Upper lobe of left lung (tissue), 4 donors: Measurements from ENCODE around the gene MCCC1.

Source experiments
- CTCF ChIP-seq, 6 experiments: fragments of 450-650 bp in 4 of 6; fragments of 200-600 bp in 2 of 6; sonication (generic) in 2 of 6; IDR thresholded peaks; one replicate each; pipeline ENCODE4 v1.5.1; 2016 to 2019; ENCODE audit warnings: antibody characterized with exemption in 6 of 6
- POLR2A ChIP-seq, 4 donors: fragments of 450-650 bp; IDR thresholded peaks; one replicate each; pipeline ENCODE4 v1.5.1; 2016 to 2017; ENCODE audit warnings: antibody characterized with exemption in 4 of 4, mild to moderate bottlenecking in 2 of 4

- TF ChIP-seq POLR2A (IDR thresholded peaks at IDR 0.05) (no peak), CTCF (IDR thresholded peaks at IDR 0.05) (no peak)
Observed at GRCh38 chr3:183058351-183058750, 40.9 kb downstream of the MCCC1 start.
